H9 (cell line): ENCODE measurements around the gene CTAGE6. TPM values are rescaled to one million over a fixed set of nuclear protein-coding genes. Genes with fewer than 3 reads are reported as not detected.
"Not testable (repeated sequence)": the region's sequence is repeated elsewhere in the genome, so short reads cannot be mapped to it uniquely, and the experiment has no call there.

ENCODE experiments used
- DNase-seq: peaks from one replicate; pipeline ENCODE4 v3.0.0-alpha.2; 2017
- H2AFZ ChIP-seq: one replicate; pipeline ENCODE4 v1.6.1; 2013; ENCODE audit warnings: mild to moderate bottlenecking, low read length, control low read depth, moderate library complexity
- H2AK5ac ChIP-seq: 2 replicates; pipeline ENCODE4 v1.6.1; 2013; ENCODE audit warnings: low read length, control low read depth, mixed read lengths; ENCODE audit not compliant: insufficient read length
- H2BK120ac ChIP-seq: one replicate; pipeline ENCODE4 v1.6.1; 2013; ENCODE audit warnings: low read depth, mild to moderate bottlenecking, low read length, control low read depth, inconsistent platforms; ENCODE audit not compliant: poor library complexity, severe bottlenecking
- H2BK12ac ChIP-seq: 2 replicates; pipeline ENCODE4 v1.6.1; 2013; ENCODE audit warnings: low read length, control low read depth, mixed read lengths, low read depth; ENCODE audit not compliant: insufficient read length
- H2BK15ac ChIP-seq: 2 replicates; pipeline ENCODE4 v1.6.1; 2013; ENCODE audit warnings: low read depth, low read length, control low read depth
- H2BK20ac ChIP-seq: one replicate; pipeline ENCODE4 v1.6.1; 2013; ENCODE audit warnings: low read depth, mild to moderate bottlenecking, low read length, control low read depth, inconsistent platforms; ENCODE audit not compliant: poor library complexity, severe bottlenecking
- H2BK5ac ChIP-seq: 2 replicates; pipeline ENCODE4 v1.6.1; 2013; ENCODE audit warnings: low read length, control low read depth, mixed read lengths; ENCODE audit not compliant: insufficient read length
- H3K14ac ChIP-seq: 2 replicates; pipeline ENCODE4 v1.6.1; 2013; ENCODE audit warnings: low read length, control low read depth; ENCODE audit not compliant: insufficient read depth
- H3K18ac ChIP-seq: 2 replicates; pipeline ENCODE4 v1.6.1; 2013; ENCODE audit warnings: low read depth, mild to moderate bottlenecking, mixed read lengths, low read length, control low read depth; ENCODE audit not compliant: insufficient read length
- H3K23ac ChIP-seq: 2 replicates; pipeline ENCODE4 v1.6.1; 2013; ENCODE audit warnings: low read length, control low read depth, mixed read lengths, low read depth; ENCODE audit not compliant: insufficient read length
- H3K23me2 ChIP-seq: 2 replicates; pipeline ENCODE4 v1.6.1; 2013; ENCODE audit warnings: low read depth, mild to moderate bottlenecking, mixed read lengths, low read length, control low read depth; ENCODE audit not compliant: insufficient read length, poor library complexity, severe bottlenecking
- H3K27ac ChIP-seq: 2 replicates; pipeline ENCODE4 v1.5.1; 2013; ENCODE audit warnings: low read length, control low read depth, mixed read lengths, low read depth; ENCODE audit not compliant: insufficient read length
- H3K27me3 ChIP-seq: 2 replicates; pipeline ENCODE4 v1.6.1; 2013; ENCODE audit warnings: low read length, control low read depth, inconsistent platforms; ENCODE audit not compliant: insufficient read depth
- H3K4ac ChIP-seq: 2 replicates; pipeline ENCODE4 v1.6.1; 2013; ENCODE audit warnings: low read depth, mild to moderate bottlenecking, control low read depth, inconsistent platforms, low read length, moderate library complexity
- H3K4me1 ChIP-seq: 2 replicates; pipeline ENCODE4 v1.6.1; 2013; ENCODE audit warnings: low read length, control low read depth, inconsistent platforms; ENCODE audit not compliant: insufficient read depth
- H3K4me2 ChIP-seq: 2 replicates; pipeline ENCODE4 v1.6.1; 2013; ENCODE audit warnings: low read length, control low read depth, mixed read lengths; ENCODE audit not compliant: insufficient read length, insufficient read depth
- H3K56ac ChIP-seq: 2 replicates; pipeline ENCODE4 v1.6.1; 2013; ENCODE audit warnings: low read depth, mild to moderate bottlenecking, mixed read lengths, low read length, control low read depth; ENCODE audit not compliant: insufficient read length
- H3K79me1 ChIP-seq: 2 replicates; pipeline ENCODE4 v1.6.1; 2013; ENCODE audit warnings: low read depth, mild to moderate bottlenecking, moderate library complexity, low read length, control low read depth, inconsistent platforms; ENCODE audit not compliant: insufficient read depth, poor library complexity, severe bottlenecking
- H3K79me2 ChIP-seq: 2 replicates; pipeline ENCODE4 v1.6.1; 2013; ENCODE audit warnings: low read length, control low read depth, inconsistent platforms; ENCODE audit not compliant: insufficient read depth
- H3K9ac ChIP-seq: 2 replicates; pipeline ENCODE4 v1.6.1; 2013; ENCODE audit warnings: low read length, control low read depth, mixed read lengths; ENCODE audit not compliant: insufficient read length; ENCODE audit errors: extremely low read depth
- H3K9me3 ChIP-seq: one replicate; pipeline ENCODE4 v1.6.1; 2013; ENCODE audit warnings: low read depth, low read length, inconsistent platforms; ENCODE audit not compliant: control insufficient read depth
- H3T11ph ChIP-seq: one replicate; pipeline ENCODE4 v1.6.1; 2013; ENCODE audit warnings: mild to moderate bottlenecking, low read length, control low read depth, inconsistent platforms
- H4K20me1 ChIP-seq: one replicate; pipeline ENCODE4 v1.6.1; 2013; ENCODE audit not compliant: control insufficient read depth, insufficient read length, insufficient read depth
- H4K5ac ChIP-seq: 2 replicates; pipeline ENCODE4 v1.6.1; 2013; ENCODE audit warnings: low read depth, mild to moderate bottlenecking, mixed read lengths, low read length, control low read depth; ENCODE audit not compliant: insufficient read length
- H4K8ac ChIP-seq: replicated peaks from 2 replicates; pipeline ENCODE4 v1.6.1; 2013; ENCODE audit warnings: low read length, control low read depth, mixed read lengths, low read depth; ENCODE audit not compliant: insufficient read length
- H4K91ac ChIP-seq: 2 replicates; pipeline ENCODE4 v1.6.1; 2013; ENCODE audit warnings: low read depth, mild to moderate bottlenecking, moderate library complexity, mixed read lengths, low read length, control low read depth; ENCODE audit not compliant: insufficient read length
- H3K27ac Mint-ChIP-seq, 3 experiments: 2 replicates in 2 of 3; 3 replicates in 1 of 3; pipeline ENCODE4 v1.8.0; 2020 to 2021; ENCODE audit warnings: mixed read lengths in 3 of 3, mild to moderate bottlenecking in 1 of 3, moderate library complexity in 1 of 3
- H3K27me3 Mint-ChIP-seq: 2 replicates; pipeline ENCODE4 v1.8.0; 2021; ENCODE audit warnings: low read depth, mild to moderate bottlenecking, moderate library complexity, mixed read lengths
- H3K36me3 Mint-ChIP-seq, 3 experiments: 2 replicates in 2 of 3; 3 replicates in 1 of 3; pipeline ENCODE4 v1.8.0; 2020 to 2021; ENCODE audit warnings: low read depth in 3 of 3, mixed read lengths in 3 of 3; ENCODE audit not compliant: insufficient read depth in 1 of 3
- H3K4me1 Mint-ChIP-seq, 2 experiments: 2 replicates each; pipeline ENCODE4 v1.8.0; 2020; ENCODE audit warnings: mixed read lengths in 2 of 2
- H3K4me3 Mint-ChIP-seq, 2 experiments: 2 replicates in 1 of 2; 3 replicates in 1 of 2; pipeline ENCODE4 v1.8.0; 2020 to 2021; ENCODE audit warnings: mild to moderate bottlenecking in 2 of 2, mixed read lengths in 2 of 2, moderate library complexity in 1 of 2
- H3K9me3 Mint-ChIP-seq, 2 experiments: 2 replicates in 1 of 2; 3 replicates in 1 of 2; pipeline ENCODE4 v1.8.0; 2020; ENCODE audit warnings: mild to moderate bottlenecking in 2 of 2, mixed read lengths in 2 of 2, moderate library complexity in 1 of 2
- WGBS: extraction: QIAGEN DNeasy Blood & Tissue Kit; methylation state at CpG from one replicate; pipeline ENCODE4 v1.1.7; 2013; ENCODE audit warnings: missing lambda C conversion rate, low lambda C conversion rate, mixed read lengths; ENCODE audit not compliant: insufficient read length; ENCODE audit errors: extremely low coverage; 5-methylcytosine and 5-hydroxymethylcytosine counted together
- total RNA-seq: library from RNA; stranded (reverse); gene quantifications from 2 replicates; pipeline ENCODE4 v1.2.1, GENCODE V29; 2021

The CTAGE6 gene
- total RNA-seq, 1 experiment from 2014 or later: not detected

DNA sequence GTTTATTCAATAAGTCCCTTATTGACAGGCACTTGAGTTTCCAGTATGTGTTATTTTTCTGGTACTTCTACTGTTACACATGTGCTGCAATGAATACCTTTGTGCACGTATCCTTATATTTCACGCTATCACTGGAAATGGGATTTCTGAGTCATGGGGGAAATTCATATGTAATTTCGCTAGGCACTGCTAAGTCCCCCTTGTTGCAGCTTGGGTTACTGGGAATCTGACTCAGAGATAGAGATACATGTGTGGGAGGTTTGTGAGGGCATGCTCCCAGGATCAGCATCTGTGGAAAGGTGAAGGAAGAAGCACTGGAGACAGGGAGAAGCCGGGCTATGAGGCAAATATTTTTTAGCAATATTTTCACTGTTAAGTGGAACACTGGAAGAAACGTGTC, 47.6 kb downstream of the CTAGE6 start:
- H3K27ac ChIP-seq, H2BK120ac ChIP-seq, H2AK5ac ChIP-seq, H3K27me3 ChIP-seq, H3K79me2 ChIP-seq, H3K9ac ChIP-seq, H3K14ac ChIP-seq, H3T11ph ChIP-seq, H3K9me3 ChIP-seq, H3K4me2 ChIP-seq, H3K4me1 ChIP-seq, H3K4me3 Mint-ChIP-seq, H4K20me1 ChIP-seq, H3K23ac ChIP-seq, DNase-seq, H2AFZ ChIP-seq, H3K4me1 Mint-ChIP-seq, H3K36me3 Mint-ChIP-seq, H2BK15ac ChIP-seq, H4K5ac ChIP-seq, H3K27me3 Mint-ChIP-seq, H3K18ac ChIP-seq, H3K27ac Mint-ChIP-seq, H3K9me3 Mint-ChIP-seq, H4K8ac ChIP-seq, H3K79me1 ChIP-seq, H4K91ac ChIP-seq, H2BK20ac ChIP-seq, H3K56ac ChIP-seq, H2BK5ac ChIP-seq, H3K23me2 ChIP-seq, H2BK12ac ChIP-seq, H3K4ac ChIP-seq: not testable (repeated sequence)
- WGBS: no CpG with 5 or more reads among the region's 5 CpGs

Other genes with a start within 250 kb of the CTAGE6 start
- gene CTAGE15, start 185.9 kb downstream of the CTAGE6 start, total RNA-seq: 1.7 and 1.8 TPM in 2 replicates
- gene TCAF2, start 136.7 kb downstream of the CTAGE6 start, total RNA-seq: 0.04 TPM in 2 replicates
- gene TCAF1, start 144.5 kb upstream of the CTAGE6 start, total RNA-seq: 43.9 and 46.8 TPM in 2 replicates
- not detected in 2 replicates for gene OR2F2, start 177.5 kb upstream of the CTAGE6 start, total RNA-seq
- gene OR2F1, start 197.1 kb upstream of the CTAGE6 start, total RNA-seq: not detected in 2 replicates
- not detected in 2 replicates for gene OR6B1, start 242.6 kb upstream of the CTAGE6 start, total RNA-seq